ENCODE data around the gene YWHAG. TPM values are rescaled to one million over a fixed set of nuclear protein-coding genes. Genes with fewer than 3 reads are reported as not detected.

The YWHAG gene
- polyA plus RNA-seq, 1 of the 3 experiments (the other 2 are of a cell fraction), result 60.4 TPM

- peaks cover 26 to 36% of the 10 kb centered on the region in 2 experiments; a peak in 3 of 4 replicates for H3K4me1 ChIP-seq (ENCODE audit: control insufficient read depth in 1 of 2, insufficient read depth in 2 of 2, low read depth in 1 of 2, low read length in 1 of 2)
- POLR2A ChIA-PET, result interaction anchor here (1.0 to 1.7 kb wide), 5 partner anchors 12 to 23 kb away, joined by 3 to 9 read pairs (median 5); no protein-coding TSS in a partner anchor
- TF ChIP-seq REST (IDR thresholded peaks at IDR 0.05; ENCODE audit: low read depth, low read length) (0 out of 2 replicates have a peak, but pooled peaks have one; percentile 60), POLR2AphosphoS5 (IDR thresholded peaks at IDR 0.05; ENCODE audit: low read depth, low read length) (peak; percentile 83; the same call in 1 of the 2 replicates), USF2 (IDR thresholded peaks at IDR 0.05; ENCODE audit: borderline replicate concordance, low read depth, low read length) (no peak), ELF1 (IDR thresholded peaks at IDR 0.05) (no peak), USF1 (IDR thresholded peaks at IDR 0.05; ENCODE audit: borderline replicate concordance, low read depth) (peak; percentile 59; the same call in 1 of the 2 replicates), EZH2phosphoT487 (IDR thresholded peaks at IDR 0.05; ENCODE audit: borderline replicate concordance, low read depth) (no peak), PBX3 (IDR thresholded peaks at IDR 0.05) (peak; percentile 97), MEF2A (IDR thresholded peaks at IDR 0.05; ENCODE audit: borderline replicate concordance, low read depth) (no peak), SMC3 (IDR thresholded peaks at IDR 0.05; ENCODE audit: low read depth, low read length) (0 out of 2 replicates have a peak, but pooled peaks have one; percentile 15), SIN3A (IDR thresholded peaks at IDR 0.05; ENCODE audit: borderline replicate concordance, low read depth, low read length) (0 out of 2 replicates have a peak, but pooled peaks have one; percentile 92), RCOR1 (IDR thresholded peaks at IDR 0.05; ENCODE audit: low read length) (peak; percentile 68; the same call in 1 of the 2 replicates), CHD2 (IDR thresholded peaks at IDR 0.05; ENCODE audit: low read length, partially characterized antibody) (peak; percentile 49), TAF1 (IDR thresholded peaks at IDR 0.05; ENCODE audit: borderline replicate concordance, low read depth, low read length) (peak; percentile 72), NRF1 (IDR thresholded peaks at IDR 0.05; ENCODE audit: low read depth, low read length) (no peak), EP300 (IDR thresholded peaks at IDR 0.05; ENCODE audit: borderline replicate concordance in 1 of 2, low read depth in 1 of 2, low read length in 1 of 2) (peak; percentile 70 to 100; a peak in 3 of 4 replicates), TEAD4 (IDR thresholded peaks at IDR 0.05; ENCODE audit: borderline replicate concordance, insufficient read depth) (0 out of 2 replicates have a peak, but pooled peaks have one; percentile 68), MXI1 (IDR thresholded peaks at IDR 0.05; ENCODE audit: low read depth, low read length) (peak; percentile 75), IRF3 (IDR thresholded peaks at IDR 0.05; ENCODE audit: low read depth, low read length) (no peak), YY1 (IDR thresholded peaks at IDR 0.05; ENCODE audit: low read depth) (peak; percentile 89), MAX (IDR thresholded peaks at IDR 0.05; ENCODE audit: low read depth) (peak; percentile 92), CTCF (IDR thresholded peaks at IDR 0.05) (no peak)
These were observed 64.3 kb downstream of the YWHAG start for GRCh38 chr7:76294344-76295024.

More at GRCh38 chr7:76294344-76295024, 64.3 kb downstream of the YWHAG start:
- 5% methylated on average over 20 of the region's 20 CpGs for WGBS (ENCODE audit: low lambda C conversion rate)
- peak; percentile 92 for DNase-seq
- CTCF ChIA-PET, result interaction anchor here (0.6 to 31.3 kb wide), 4 partner anchors 8 to 118 kb away, joined by 3 to 774 read pairs (median 46); partner anchors contain the start of gene HSPB1
- H3K27ac ChIP-seq (ENCODE audit: low read depth in 2 of 2, low read length in 1 of 2), result peak overlapping the region; percentile 86 to 99
- peak overlapping the region; percentile 25 to 61; a peak in 3 of 4 replicates for H3K4me3 ChIP-seq (ENCODE audit: low read depth in 2 of 2, low read length in 1 of 2)
- no peaks in the 10 kb centered on the region for H3K79me2 ChIP-seq (ENCODE audit: insufficient read depth)
- peak overlapping the region; percentile 92 for H3K4me2 ChIP-seq
- H3K9me3 ChIP-seq, result no peaks in the 10 kb centered on the region
- no peaks in the 10 kb centered on the region for H3K36me3 ChIP-seq (replicated peaks in 1 of 2; ENCODE audit: control insufficient read depth in 1 of 2, insufficient read depth in 2 of 2, low read length in 1 of 2)
- no peaks in the 10 kb centered on the region for H4K20me1 ChIP-seq (ENCODE audit: insufficient read depth)
- no peaks in the 10 kb centered on the region for H3K9me2 ChIP-seq
- peak overlapping the region; percentile 84 for H2AFZ ChIP-seq (ENCODE audit: low read depth)
- no peaks in the 10 kb centered on the region for H3K27me3 ChIP-seq (ENCODE audit: insufficient read depth)
- peaks cover 33% of the 10 kb centered on the region for H3F3A ChIP-seq (replicated peaks; ENCODE audit: insufficient read depth)
- peak overlapping the region; percentile 75 for H3K9ac ChIP-seq

Data from SK-N-SH (cell line).